Measurements from ENCODE around the gene CAPZA1.

CAPZA1 gene

DNA sequence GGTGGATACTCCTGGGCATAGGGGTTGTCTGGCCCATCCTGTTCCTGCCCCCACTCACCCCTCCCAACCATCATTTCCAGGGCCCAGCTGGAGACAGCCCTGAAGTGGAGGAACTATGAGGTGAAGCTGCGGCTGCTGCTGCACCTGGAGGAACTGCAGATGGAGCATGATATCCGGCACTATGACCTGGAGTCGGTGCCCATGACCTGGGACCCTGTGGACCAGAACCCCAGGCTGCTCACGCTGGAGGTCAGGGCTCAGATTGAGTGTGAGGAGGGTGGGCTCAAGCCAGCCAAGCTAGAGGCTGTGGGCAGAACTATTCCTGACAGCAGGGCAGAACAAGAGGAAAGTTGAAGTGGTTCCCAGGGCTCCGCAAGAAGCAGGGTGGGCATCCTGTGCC is 73.0 kb downstream of the CAPZA1 start:
- Histone ChIP-seq H3K27me3 (ENCODE audit: insufficient read depth, low read depth, severe bottlenecking) (no peaks in the 10 kb centered on the region), H3K9me3 (ENCODE audit: severe bottlenecking) (no peaks in the 10 kb centered on the region), H3K27ac (no peak overlapping the region), H3K4me3 (ENCODE audit: low read depth, low read length) (no peak overlapping the region), H3K36me3 (peaks cover 59% of the 10 kb centered on the region)
- DNase-seq, result no peak
- TF ChIP-seq, protein P1, sequence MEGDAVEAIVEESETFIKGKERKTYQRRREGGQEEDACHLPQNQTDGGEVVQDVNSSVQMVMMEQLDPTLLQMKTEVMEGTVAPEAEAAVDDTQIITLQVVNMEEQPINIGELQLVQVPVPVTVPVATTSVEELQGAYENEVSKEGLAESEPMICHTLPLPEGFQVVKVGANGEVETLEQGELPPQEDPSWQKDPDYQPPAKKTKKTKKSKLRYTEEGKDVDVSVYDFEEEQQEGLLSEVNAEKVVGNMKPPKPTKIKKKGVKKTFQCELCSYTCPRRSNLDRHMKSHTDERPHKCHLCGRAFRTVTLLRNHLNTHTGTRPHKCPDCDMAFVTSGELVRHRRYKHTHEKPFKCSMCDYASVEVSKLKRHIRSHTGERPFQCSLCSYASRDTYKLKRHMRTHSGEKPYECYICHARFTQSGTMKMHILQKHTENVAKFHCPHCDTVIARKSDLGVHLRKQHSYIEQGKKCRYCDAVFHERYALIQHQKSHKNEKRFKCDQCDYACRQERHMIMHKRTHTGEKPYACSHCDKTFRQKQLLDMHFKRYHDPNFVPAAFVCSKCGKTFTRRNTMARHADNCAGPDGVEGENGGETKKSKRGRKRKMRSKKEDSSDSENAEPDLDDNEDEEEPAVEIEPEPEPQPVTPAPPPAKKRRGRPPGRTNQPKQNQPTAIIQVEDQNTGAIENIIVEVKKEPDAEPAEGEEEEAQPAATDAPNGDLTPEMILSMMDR (IDR thresholded peaks at IDR 0.05; ENCODE audit: low read depth, low read length), result no peak

DNA sequence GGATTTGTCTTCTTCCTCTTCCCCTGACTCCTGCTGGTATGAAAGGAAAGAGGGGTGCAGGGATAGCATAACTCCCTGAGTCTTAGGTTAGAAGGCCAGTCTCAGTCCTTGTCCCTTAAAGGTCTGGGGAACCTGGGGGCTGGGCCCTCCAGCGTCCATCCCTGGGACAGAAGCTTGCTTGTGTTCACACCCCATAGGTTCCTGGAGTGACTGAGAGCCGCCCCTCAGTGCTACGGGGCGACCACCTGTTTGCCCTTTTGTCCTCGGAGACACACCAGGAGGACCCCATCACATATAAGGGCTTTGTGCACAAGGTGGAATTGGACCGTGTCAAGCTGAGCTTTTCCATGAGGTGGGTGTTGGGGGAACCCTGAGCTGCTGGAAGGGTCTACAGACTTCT is 74.2 kb downstream of the CAPZA1 start:
- DNase-seq, result no peak
- H3K36me3 ChIP-seq, result peaks cover 70% of the 10 kb centered on the region
- no peaks in the 10 kb centered on the region for H3K27me3 ChIP-seq (ENCODE audit: insufficient read depth, low read depth, severe bottlenecking)

DNA sequence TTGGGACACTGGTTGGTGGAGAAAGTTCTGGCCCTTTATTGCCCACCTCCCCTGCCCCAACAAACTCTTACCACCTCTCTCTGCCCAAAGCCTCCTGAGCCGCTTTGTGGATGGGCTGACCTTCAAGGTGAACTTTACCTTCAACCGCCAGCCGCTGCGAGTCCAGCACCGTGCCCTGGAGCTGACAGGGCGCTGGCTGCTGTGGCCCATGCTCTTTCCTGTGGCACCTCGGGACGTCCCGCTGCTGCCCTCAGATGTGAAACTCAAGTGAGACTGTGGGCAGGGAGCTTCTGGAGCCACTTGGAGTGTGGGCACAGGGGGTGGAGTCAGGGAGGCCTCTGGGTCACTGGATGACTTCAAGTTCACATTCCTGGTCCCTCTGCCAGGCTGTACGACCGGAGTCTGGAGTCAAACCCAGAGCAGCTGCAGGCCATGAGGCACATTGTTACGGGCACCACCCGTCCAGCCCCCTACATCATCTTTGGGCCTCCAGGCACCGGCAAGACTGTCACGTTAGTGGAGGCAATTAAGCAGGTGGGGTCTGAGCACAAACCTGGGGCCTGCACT is 74.8 kb downstream of the CAPZA1 start:
- H3K36me3 ChIP-seq, result peaks cover 72% of the 10 kb centered on the region

More for the DNA sequence above, 74.2 kb downstream of the CAPZA1 start:
- Histone ChIP-seq H3K9me3 (ENCODE audit: severe bottlenecking) (no peaks in the 10 kb centered on the region), H3K27ac (no peak overlapping the region), H3K4me3 (ENCODE audit: low read depth, low read length) (no peak overlapping the region)
- TF ChIP-seq, protein P1 (IDR thresholded peaks at IDR 0.05; ENCODE audit: low read depth, low read length), result no peak

DNA sequence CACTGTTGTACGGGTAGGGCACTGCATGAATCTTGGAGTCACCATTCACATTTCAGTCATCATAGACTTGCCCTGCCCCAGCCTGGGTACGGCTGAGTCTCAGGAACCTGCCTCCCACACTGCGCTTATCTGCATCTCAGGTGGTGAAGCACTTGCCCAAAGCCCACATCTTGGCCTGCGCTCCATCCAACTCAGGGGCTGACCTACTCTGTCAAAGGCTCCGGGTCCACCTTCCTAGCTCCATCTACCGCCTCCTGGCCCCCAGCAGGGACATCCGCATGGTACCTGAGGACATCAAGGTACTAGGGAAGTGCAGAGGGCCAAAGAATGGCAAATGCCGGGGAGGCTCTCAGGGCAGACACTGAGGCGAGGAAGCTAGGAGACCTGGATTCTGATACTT is 75.6 kb downstream of the CAPZA1 start:
- Histone ChIP-seq H3K9me3 (ENCODE audit: severe bottlenecking) (no peaks in the 10 kb centered on the region), H3K27me3 (ENCODE audit: insufficient read depth, low read depth, severe bottlenecking) (no peaks in the 10 kb centered on the region), H3K4me3 (ENCODE audit: low read depth, low read length) (no peak overlapping the region), H3K27ac (no peak overlapping the region), H3K36me3 (peaks cover 72% of the 10 kb centered on the region)
- TF ChIP-seq, protein P1 (IDR thresholded peaks at IDR 0.05; ENCODE audit: low read depth, low read length), result no peak
- DNase-seq, result no peak

More for the DNA sequence above, 74.8 kb downstream of the CAPZA1 start:
- TF ChIP-seq, protein P1 (IDR thresholded peaks at IDR 0.05; ENCODE audit: low read depth, low read length), result no peak
- no peaks in the 10 kb centered on the region for H3K9me3 ChIP-seq (ENCODE audit: severe bottlenecking)
- no peak overlapping the region for H3K4me3 ChIP-seq (ENCODE audit: low read depth, low read length)
- DNase-seq, result no peak
- H3K27ac ChIP-seq, result no peak overlapping the region
- H3K27me3 ChIP-seq (ENCODE audit: insufficient read depth, low read depth, severe bottlenecking), result no peaks in the 10 kb centered on the region

DNA sequence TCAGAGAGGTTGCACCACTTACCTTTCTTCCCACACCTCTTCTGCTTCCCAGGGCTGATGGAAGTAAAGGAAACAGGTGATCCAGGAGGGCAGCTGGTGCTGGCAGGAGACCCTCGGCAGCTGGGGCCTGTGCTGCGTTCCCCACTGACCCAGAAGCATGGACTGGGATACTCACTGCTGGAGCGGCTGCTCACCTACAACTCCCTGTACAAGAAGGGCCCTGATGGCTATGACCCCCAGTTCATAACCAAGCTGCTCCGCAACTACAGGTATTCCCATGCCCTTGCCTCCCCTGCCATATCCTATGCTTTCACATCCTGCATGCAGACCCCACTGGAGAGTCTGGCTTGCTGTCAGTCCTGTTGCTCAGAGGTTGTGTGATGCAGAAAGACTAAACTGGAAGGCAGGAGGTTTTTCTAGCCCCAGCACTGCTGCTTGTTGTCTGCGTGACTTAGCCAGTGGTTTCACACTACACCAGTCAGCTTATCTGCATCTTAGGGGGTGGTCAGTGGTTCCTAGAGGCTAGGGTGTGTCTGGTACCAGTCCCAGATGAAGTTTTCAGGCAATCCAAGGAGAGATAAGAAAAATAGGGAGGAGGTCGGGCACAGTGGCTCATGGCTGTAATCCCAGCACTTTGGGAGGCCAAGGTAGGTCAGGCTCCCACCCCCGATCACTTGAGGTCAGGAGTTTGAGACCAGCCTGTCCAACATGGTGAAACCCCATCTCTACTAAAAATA is 77.1 kb downstream of the CAPZA1 start:
- Histone ChIP-seq H3K9me3 (ENCODE audit: severe bottlenecking) (no peaks in the 10 kb centered on the region), H3K36me3 (peaks cover 83% of the 10 kb centered on the region), H3K27ac (no peak overlapping the region), H3K27me3 (ENCODE audit: insufficient read depth, low read depth, severe bottlenecking) (no peaks in the 10 kb centered on the region), H3K4me3 (ENCODE audit: low read depth, low read length) (no peak overlapping the region)
- DNase-seq, result no peak
- TF ChIP-seq, protein P1 (IDR thresholded peaks at IDR 0.05; ENCODE audit: low read depth, low read length), result no peak

Measured in WERI-Rb-1 (cell line).